ENCODE data around the gene PLCZ1.
"Not testable (repeated sequence)": the region's sequence is repeated elsewhere in the genome, so short reads cannot be mapped to it uniquely, and the experiment has no call there.

Gene PLCZ1

DNA sequence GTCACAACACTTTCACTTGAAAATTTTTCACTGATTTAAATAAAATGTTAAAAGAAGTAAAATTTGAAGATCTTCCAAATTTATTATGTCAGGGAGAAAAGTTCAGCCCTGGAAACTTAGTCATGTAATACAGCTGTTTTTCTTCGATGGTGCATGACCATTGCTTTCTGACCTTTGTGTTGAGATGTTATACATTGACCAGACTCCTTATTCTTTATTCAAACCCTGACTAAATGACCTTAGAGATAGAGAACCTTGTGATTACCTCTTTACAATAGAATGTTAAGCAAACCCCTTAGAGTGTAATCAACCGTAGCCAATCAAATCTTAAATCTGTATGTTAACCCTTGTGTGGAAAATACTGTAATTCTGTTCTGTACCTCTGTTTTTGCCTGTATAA, 34.5 kb downstream of the PLCZ1 start:
- no peak for ATAC-seq

DNA sequence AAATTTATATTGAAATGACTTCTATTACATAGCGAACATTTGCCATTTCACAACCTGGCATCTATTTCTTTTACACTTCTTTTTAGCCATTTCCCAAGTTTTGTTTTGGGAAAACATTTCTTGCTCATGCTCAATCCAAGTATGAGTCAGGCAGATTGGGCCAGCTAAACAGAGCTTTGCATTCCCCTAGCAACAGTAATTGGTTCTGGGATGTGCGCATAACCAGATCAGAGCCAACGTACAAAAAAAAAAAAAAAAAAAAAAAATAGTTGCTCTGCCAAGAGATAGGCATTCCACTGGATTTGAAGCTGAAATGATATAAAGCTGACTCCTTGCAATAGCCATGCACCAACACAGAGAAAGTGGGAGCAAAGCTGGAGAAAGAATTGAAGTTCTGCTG, 37.5 kb downstream of the PLCZ1 start:
- ATAC-seq, result no peak

DNA sequence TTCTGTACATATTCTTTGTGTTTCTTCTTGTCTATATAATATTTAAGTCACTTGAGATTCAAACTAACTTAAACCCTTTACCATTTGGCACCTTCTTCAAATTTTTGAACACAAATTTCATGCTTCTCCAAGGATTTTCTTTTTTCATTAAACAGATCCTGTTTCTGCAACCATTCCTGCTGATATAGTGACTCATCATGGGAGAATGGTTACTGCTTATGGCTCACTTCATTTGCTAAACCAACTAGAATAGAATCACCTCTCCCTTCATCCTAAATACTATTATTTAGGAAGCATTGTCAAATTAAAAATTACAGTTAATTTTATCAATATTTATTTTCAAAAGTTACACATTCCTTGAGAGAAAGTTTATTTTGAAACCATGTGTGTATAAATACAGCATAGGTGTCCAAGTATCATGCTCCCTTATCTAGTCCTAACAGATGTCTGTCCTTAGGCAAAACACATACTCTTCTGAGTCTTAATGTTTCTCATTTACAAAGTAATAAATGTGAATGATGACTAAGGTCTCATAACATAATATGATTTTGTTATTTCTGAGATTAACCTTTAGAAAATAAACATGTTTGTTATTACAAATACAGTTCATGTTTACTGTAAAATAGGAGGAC, 40.7 kb downstream of the PLCZ1 start:
- ATAC-seq, result no peak

DNA sequence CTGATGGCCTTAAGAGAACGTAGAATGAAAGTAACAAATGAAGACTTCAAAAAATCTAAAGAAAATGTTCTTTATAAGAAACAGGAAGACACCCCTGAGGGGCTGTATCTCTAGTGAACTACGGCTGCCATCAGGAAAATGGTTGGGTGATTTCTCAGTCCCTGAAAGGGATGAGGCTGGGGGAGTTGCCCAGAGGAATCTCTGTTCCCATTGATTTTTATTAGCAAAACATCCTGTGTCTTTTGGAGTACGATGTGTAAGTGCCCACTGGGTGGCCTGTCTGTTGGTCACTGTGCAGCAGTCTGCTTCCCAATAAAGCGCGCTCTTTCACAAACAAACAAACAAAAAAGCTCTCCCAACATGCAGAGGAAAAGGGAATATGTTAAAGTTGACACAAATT, 43.8 kb downstream of the PLCZ1 start:
- not testable (repeated sequence) for ATAC-seq

DNA sequence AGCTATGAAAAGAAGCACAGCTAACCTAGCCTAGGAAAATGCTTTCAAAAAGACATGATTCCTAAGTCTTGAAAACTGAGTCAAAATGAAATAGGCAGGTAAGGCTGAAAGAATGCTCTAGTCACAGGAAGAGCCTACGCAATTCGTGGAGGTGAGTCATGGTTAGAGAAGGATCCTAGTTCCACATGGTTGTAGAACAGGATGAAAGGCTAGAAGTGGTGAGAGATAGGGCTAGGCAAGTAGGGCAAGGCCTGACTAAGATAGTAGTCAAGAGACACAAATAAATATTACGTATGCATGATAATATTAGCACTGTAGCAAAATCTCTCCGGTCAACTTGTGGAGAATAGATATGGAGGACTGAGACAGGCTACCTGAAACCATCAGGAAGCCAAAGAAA, 47.2 kb downstream of the PLCZ1 start:
- ATAC-seq, result no peak

DNA sequence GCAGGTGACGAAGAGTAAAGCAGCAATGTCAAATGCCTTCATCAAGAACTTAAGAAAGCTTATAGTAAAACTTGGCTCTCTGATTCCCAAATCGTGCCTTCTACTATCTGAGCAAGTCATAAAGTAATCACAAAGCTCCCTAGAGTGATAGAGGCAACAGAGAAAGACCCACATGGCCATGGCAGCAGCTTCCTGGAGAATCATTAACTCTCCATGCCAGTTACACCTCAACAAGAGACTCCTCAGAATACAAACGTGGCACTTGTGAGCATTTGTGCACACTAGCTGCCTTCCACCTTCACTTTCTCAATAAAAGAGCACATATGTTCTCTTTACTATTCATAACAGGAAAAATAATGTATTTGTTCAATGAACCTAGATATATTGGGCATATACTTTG, 48.0 kb downstream of the PLCZ1 start:
- ATAC-seq, result no peak

DNA sequence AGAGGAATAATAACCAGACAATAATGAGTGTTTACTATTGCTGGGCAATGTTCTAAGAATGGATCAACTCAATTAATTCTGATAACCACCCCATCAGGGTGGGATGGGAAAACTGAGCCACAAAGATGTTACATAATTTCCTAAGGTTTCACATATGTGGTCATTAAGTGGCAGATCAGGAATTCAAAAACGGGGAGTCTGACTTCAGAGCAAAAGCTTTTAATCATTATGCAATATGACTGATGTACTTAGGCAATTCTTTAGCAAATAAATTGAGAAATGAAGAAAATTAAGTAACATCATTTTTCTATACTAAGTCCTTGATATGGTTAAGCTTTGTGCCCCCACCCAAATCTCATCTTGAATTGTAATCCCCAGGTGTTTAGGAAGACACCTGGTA, 53.4 kb downstream of the PLCZ1 start:
- ATAC-seq, result no peak

DNA sequence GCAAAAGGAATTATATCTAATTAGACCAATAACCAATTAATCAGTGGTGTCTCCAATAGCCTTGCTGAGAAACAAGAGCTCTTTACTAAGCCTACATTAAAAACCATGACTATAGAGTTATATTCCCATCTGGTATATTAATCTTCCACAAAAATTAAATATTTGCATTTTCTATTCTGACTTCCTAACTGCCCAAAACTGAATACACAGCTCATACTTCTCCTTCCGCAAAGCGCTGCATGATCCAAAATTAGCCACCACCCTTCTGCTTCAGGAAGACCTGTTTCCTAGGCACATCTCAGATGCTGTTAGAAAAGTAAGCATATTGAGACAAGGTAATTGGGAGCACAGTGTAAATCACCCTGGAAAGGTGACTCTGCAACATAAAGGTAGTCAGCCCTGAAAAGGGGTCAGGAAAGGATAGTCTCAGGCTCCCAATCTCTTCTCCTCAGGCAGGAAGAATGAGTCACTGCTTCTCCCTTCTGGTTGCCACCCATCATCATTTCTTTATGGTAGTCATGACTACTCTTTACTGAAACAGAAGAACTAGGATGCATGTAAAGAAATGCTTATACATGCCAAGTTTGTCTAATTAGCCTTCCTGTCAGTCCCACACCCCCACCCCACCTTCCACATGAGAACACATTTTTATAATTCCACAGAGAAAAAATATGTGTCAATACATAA, 54.3 kb downstream of the PLCZ1 start:
- ATAC-seq, result no peak

DNA sequence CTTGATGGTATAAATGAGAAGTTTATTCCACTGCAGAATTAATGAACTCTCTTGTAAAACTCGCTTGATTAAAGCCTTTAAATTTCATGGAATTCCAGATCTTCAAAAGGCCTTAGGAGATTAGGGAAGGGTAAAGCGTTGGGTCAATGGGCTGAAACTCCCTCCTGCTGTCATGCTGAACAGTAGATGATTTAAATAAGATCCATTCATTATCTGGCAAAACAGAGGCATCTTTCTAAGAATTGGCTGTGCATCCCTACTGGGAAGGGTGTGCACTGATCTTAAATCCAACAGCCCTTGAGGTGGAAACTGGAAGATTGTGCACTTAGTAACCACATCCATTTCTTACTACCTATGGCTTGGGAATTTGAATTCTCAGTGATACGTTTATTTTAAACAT, 56.0 kb downstream of the PLCZ1 start:
- ATAC-seq, result no peak

DNA sequence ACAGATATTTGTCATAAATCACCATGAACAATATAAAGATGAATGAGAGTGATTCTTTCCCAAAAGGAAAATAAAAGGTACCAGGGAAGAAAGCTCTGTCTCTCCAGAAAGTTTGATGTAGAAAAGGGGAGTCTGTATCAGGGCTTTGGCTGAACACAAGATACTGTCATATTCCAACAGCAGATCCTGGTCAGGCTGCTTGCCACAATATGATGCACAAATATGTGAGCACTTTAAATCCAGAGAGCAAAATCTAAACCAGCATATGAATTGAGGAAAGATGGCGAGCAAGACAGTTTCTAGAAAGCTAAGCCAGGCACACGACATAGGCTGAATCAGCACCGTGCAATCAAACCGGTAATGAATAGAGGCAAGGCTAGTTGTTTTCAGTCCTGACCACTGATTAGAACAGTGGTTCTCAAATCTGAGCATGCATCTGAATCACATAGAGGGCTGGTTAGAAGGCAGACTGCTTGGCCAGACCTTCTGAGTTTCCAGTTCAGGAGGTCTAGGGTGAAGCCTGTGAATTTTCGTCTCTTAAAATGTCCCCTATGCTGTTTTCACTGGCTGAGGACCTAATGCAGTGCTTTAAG, 60.7 kb downstream of the PLCZ1 start:
- ATAC-seq, result no peak

DNA sequence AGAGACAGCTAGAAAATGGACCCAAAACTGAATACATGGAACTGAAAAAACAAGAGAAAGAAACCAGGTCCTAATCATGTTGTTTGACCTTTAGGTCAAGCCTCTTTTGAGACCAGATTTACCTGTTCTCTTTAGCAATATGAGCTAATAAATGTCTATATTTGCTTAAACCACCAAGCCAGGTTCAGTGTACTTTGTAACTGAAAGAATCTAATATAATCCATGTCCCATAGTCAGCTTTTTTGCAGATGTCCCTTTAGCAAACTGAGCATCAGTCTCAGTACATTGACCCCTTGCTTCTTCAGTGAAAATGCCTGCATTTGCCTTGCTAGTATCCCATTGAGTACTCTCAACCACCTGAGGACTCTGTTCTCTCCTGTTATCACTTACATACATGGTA, 61.7 kb downstream of the PLCZ1 start:
- ATAC-seq, result no peak

DNA sequence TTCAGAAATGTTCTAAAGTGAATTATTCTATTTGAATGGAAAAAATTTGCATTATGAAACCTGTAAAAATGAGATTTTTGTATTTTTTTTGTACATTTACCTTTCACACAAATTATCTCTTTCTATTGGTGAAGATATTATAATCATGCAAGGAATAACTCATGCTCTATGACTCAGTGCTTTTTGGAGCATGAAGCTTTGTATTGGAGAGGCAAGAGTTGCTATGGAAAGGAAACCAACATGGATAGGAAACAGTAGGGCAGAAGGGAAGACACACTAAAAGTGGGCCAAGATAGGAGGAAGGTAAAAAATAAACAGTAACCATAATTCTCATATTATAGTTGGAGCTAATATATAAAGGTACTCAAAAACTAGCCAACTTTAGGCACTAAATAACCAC, 79.0 kb downstream of the PLCZ1 start:
- ATAC-seq, result no peak

DNA sequence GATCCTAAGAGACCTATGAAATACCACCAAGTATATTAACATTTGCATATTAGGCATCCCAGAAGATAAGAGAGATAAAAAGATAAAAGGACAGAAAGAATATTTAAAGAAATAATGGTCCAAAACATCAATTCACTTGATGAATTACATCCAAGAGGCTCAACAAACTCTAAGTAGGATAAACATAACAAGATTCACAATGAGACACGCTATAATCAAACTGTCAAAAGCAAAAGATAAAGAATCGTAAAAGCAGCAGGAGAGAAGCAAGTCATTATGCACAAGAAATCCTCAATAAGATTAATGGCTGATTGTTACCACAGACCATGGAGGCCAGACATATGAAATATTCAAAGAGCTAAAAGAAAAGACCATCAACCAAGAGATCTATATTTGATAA, 79.6 kb downstream of the PLCZ1 start:
- ATAC-seq, result no peak

DNA sequence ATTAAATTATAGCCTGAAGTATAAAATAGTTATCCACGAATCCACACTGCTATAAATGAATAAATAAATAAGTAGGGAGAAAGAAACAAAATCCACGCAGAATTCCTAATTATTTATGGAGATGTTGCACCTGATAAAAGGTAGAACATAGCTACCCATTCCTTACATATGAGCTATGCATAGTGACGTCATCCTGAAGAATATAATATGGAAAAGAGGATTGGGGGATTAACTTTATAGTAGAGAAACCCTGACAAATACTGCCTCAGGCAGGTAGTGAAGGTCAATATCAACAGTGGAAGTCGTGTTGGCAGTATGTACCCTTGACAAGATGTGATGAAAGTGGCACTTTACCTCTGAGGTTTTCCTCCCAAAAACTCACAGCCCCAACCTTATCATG, 82.5 kb downstream of the PLCZ1 start:
- ATAC-seq, result no peak

DNA sequence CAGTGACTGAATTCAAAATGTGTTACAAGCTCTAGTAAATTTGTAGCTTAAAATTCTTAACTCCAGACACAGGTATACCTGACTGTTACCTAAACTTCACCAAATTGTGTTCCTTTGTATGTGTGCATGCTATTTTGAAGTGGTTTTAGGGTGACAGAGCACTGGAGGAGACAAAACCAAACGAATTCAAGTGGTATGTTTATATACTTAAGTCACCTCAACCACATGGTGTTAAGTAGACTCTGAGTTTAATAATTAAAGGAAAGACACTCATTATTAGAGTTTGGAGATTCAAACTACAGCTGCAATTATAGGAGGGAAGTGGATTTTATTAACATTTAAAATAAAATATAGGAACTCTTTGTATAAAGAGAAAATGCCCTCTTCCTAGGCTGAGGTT, 84.3 kb downstream of the PLCZ1 start:
- ATAC-seq, result no peak

DNA sequence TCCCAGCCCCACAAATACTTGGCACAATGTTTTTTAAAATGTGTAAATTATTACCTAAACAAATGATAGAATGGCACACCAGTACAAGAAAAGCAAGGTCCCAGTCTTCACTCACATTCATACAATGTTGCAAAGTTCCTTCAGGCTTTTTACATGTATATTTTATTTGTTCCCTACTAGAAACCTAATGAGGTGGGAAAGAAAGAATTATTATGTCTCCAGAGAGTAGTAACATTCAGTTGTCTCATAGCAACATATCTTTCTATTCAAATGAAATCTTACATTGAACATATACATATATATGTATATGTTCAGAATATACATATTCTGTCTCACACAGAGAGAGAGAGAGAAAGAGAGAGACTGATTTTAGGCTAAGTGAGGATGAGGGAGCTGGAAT, 85.2 kb downstream of the PLCZ1 start:
- ATAC-seq, result no peak

DNA sequence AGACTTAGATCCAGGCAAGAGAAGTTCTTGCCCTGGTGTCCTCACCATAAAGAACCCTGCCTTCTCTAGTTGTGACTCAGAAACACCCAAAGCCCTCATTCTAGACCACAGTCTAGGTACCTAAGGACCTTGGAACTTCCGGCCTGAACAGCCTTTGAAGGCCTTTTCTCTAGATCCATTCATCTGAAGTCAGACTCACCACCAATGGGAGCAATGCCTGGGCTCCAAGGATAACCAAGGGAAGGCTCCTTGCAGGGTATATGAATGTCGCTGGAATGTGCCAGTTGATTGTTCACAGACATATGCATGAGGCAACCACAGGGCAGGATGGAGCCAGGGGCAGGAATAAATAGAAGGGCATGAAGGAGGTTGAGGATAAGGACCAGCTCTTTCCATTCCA, 86.3 kb downstream of the PLCZ1 start:
- no peak for ATAC-seq

DNA sequence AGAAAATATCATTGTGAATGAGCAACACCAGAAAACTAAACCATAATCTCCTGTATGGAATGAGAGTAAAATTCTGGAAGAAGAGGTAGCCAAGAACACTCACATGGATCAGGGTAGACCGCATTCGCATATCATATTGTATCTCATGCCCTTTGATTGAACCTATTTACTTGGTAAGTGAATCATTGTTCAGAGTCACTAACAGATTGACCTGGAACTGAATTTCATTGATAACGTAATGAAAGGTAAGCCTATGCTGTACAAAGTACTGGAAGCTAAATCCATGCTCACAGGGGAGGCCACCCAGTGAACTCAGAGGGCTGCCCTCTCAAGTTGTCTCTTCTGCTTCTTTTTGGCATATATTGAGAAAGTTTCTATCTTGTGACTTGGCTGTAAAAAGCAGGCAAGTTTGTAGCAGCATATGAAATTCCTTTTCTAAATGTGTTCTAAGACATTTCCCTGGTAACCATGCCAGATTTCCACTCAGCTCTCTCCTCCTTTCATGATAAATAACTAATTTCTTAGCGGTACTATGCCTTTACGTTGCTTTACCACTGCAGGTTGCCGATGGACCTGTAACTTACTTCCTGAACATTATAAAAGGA, 91.4 kb downstream of the PLCZ1 start:
- ATAC-seq, result no peak

DNA sequence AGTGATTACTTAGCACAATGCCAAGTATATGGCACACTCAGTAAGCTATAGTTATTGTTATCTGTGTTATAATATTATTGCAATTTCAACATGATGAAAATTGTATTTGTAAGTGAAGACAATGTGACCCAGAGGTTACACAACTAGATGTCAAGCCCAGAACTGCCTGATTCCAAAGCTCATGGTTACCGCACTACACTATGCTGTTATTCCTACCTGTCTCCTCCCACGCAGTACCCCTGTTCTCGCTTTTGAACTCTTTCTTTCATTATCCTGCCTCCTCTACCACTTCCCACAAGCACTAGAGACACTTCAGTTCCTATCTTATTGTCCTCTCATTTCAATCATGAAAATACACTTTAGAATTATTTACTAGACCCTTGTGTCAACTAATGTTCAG, 93.2 kb downstream of the PLCZ1 start:
- ATAC-seq, result no peak

DNA sequence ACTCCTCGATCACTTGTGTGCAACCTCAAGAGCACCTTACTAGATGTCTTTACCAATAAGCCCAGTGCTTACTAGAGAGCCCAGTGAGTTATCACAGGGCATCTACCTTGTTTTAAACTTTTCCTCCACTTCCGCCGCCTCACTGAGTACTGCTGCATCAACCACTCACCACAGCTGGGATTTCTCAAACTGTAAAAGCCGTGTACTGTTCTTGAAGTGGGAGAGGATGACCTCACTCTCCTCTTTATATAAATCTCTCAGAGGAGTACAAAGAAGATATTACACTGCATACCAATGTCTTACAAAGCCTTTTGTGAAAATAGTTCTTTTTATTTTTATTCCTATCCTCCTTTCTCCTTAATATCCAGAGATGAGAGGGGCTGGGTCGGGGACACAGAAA, 94.1 kb downstream of the PLCZ1 start:
- ATAC-seq, result no peak

DNA sequence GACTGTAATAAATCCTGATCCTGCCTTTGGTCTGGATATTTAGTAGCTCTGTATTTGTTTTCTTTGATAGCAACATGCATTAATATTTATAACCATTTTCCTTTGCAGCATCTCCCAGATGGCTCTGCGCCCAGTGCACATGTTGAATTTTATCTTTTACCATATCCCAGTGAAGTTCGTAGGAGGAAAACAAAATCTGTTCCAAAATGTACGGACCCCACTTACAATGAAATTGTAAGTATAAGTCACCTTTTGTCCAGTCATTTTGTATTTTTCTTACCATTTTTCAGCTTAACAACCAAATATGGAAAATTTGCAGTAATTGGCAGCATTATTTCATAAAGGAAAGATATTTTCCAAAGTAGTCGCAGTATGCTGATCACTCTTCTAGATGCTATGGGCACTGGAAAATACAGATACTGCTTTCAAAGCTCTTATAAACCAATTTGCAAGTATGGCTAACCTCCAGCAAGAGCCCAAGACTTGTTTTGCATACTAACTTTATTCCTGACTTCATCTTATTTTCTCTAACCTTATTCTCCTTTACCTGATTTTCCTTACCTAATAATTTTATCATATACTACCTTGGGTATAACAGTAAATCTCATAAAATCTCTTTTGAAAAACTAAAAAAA, 97.4 kb downstream of the PLCZ1 start:
- ATAC-seq, result no peak

DNA sequence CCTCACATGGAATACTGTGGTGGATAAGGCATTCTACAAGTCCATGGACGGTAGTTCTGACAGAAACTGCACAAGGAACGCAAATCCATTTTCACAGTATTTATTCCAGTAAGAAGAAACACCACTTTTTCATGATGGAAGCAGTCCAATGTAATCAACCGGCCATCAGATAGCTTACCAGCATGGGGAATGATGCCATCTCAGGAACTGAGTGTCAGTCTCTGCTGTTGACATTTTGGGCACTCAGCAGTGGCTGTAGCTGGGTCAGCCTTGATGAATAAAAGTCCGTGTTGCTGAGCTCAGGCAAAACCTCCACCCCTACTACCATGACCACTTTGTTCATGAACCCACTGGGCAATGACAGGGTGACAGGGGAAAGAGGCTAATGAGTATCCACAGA, 103.4 kb downstream of the PLCZ1 start:
- no peak for ATAC-seq

Data from activated CD4-positive, CD25-positive, alpha-beta regulatory T cell treated with anti-CD3 and anti-CD28 coated beads, Interleukin-2, amount 50 U/mL, for 24 hours (primary cell).